Stimulated activated naive CD8-positive, alpha-beta T cell treated with anti-CD3 and anti-CD28 coated beads, Interleukin-15, Interleukin-2, amounts not matched to agents 100 U/mL and 50 U/mL, for 24 hours (primary cell): Measurements from ENCODE around the gene KIRREL1.

Experiments used
- ATAC-seq: fragments of 150-1000 bp; cut with Tn5 transposase; one replicate; pipeline ENCODE4 v1.10.0; 2021
- DNase-seq: peaks from one replicate; pipeline ENCODE4 v3.0.0; 2021

Gene KIRREL1

GRCh38 chr1:157993147-157993917 lies at the start of gene KIRREL1:
TSS of gene KIRREL1 (plus strand) at chr1:157993645. CDS start at chr1:157993677, 32 bp downstream.
- no peak for ATAC-seq

GRCh38 chr1:157944663-157945280 lies 48.7 kb upstream of the KIRREL1 start:
- ATAC-seq (no peak), DNase-seq (no peak)

More at GRCh38 chr1:157993147-157993917, at the start of gene KIRREL1:
- DNase-seq: no peak

DNA sequence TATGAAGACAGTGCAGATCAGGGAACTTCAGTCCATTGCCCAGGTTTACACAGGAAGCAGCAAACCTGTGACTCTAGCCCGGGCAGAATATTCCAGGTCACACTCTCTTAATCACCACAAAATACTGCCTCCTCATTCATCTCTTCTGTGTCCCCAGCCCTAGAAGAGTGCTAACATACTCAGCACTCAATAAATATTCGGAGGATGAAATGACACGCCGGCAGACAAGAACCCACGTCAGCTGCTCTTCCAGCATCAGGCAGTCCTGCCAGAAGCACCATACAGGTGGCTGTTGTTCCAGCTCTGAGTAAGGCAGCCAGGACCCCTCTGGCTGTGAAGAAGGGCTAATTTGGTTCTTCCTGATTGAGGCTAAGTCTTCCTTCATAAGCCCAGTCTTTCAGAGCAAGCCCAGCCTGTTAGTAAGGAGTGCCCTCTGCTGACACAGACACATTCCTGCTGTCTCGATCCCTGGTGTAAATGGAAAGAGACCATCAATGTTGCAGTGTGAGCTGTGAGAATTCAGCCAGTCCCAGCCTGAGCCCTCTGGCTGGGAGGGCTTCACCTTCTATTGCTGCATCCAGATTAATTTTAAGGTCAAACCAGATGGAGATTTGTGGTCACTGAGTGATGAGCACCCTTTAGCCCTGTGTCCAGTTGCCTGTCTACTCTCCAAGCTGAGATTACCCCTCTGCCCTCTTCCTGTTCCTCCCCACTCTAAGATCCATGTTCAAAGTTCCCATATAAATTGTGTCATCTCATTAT lies 45.0 kb upstream of the KIRREL1 start:
- no peak for ATAC-seq
- DNase-seq: no peak

DNA sequence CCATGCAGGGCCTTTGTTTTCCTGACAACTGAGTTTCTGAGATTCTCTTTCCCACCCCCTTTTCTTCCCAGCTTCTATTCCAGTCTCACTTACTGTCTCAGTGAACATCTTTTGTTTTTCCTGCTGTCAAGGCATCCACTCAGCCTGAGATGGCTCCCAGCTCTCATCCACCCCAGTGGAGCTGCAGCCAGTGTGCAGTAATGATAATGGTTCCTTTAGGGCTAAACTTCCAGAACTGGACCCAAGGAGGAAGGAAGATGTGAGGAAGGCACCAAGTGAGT lies 44.4 kb upstream of the KIRREL1 start:
- ATAC-seq (no peak), DNase-seq (no peak)

DNA sequence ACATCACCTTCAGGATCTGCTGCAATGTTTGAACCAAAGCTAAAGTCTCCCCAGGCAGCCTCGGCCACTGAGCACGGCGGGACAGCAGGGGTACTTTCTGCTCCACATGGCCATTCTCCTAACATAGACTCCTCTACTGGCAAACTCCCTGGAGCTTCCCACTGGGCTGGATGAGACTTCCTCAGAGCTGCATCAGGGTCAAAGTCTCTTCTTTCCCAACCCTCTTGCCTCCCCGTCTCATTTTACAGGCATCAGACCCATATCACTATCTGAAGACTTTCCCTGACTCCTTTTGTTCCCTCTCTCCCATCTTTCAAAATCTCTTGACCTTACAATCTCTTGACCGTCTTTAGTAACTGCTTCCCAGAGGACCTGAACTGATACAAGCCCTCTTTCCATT lies 42.2 kb upstream of the KIRREL1 start:
- DNase-seq (no peak), ATAC-seq (no peak)

GRCh38 chr1:157952601-157953000 lies 40.8 kb upstream of the KIRREL1 start:
- ATAC-seq (no peak), DNase-seq (no peak)

DNA sequence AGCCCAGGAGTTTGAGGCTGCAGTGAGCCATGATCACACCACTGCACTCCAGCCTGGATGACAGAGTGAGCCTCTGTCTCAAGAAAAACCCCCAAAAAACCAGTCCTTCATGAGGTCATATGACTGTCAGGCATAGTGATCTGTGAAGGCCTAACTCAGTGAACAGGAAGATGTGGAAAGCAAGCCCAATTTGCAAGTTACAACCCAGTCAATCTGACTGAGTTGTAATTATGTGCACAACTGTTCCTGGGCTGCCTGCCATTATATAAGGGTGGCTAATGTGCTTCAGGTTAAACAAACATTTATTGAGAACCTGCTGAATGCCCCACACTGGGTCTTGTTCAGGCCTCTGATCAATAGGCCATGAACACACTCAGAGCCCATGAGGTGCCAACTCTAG lies 38.2 kb upstream of the KIRREL1 start:
- no peak for ATAC-seq
- DNase-seq: no peak

DNA sequence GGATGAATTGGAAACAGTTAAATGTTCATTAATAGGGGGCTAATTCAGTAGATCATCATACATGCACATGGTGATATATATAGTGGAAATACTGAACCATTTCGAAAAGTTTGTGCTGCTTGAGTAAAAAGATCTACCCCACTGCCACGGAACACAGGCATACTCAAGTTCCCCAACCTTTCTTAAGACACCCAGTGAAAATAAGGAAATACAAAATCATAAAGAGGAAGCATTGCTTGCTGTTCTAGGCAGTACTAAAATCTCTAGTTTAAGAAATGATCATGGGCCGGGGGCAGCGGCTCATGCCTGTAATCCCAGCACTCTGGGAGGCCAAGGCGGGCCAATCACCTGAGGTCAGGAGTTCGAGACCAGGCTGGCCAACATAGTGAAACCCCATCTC lies 37.6 kb upstream of the KIRREL1 start:
- ATAC-seq (no peak), DNase-seq (no peak)

- DNase-seq: no peak
- ATAC-seq: no peak
Observed at GRCh38 chr1:157956732-157957131, 36.7 kb upstream of the KIRREL1 start.

- no peak for DNase-seq
Observed at GRCh38 chr1:157958263-157958662, 35.2 kb upstream of the KIRREL1 start.

GRCh38 chr1:157959750-157960149 lies 33.7 kb upstream of the KIRREL1 start:
- DNase-seq (no peak), ATAC-seq (no peak)

More at GRCh38 chr1:157958263-157958662, 35.2 kb upstream of the KIRREL1 start:
- no peak for ATAC-seq

GRCh38 chr1:157960773-157961172 lies 32.7 kb upstream of the KIRREL1 start:
- DNase-seq (no peak), ATAC-seq (no peak)

DNA sequence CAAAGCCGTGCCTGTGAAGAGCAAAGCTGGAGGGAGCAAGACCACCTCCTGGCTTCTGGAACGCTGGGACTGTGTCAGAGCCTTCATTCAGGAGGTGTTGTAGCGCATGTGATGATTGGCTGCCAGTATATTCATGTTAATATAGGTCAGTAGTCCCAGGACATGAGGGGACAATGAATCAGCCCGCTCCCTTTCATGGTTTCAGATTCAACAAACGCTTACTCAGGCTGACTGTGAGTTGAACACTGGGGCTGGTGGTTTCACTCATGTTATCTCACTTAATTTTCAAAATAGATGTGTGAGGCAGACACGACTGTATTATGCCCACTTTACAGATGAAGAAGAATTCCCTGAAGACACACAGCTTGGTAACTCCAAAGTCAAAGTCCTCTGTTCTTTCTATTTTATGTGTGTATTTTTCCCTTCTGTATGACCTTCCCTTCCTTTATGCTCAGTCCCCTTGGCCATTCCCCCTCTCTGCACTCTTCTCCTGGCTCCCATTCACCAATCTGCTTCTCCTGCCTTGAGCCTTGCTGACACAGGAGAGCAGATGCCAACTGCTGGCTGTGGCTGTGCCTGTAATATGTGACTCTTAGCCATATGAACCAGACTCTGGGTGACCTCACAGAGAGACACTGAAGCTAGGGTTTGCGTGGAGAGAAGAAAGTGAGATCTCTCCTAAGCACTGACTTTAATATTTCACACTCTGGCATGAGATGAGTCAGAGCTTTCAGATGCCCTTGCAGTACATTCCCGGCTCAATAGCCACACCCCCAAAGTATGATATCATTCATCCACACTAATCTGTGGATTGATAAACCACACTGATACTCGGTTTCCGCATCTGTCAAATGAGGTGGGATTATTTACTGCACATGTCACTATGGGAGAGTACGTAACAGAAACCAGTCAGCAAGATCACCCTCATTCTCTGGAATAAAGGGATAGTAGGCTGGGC lies 31.4 kb upstream of the KIRREL1 start:
- no peak for DNase-seq
- ATAC-seq: peak; percentile 61

DNA sequence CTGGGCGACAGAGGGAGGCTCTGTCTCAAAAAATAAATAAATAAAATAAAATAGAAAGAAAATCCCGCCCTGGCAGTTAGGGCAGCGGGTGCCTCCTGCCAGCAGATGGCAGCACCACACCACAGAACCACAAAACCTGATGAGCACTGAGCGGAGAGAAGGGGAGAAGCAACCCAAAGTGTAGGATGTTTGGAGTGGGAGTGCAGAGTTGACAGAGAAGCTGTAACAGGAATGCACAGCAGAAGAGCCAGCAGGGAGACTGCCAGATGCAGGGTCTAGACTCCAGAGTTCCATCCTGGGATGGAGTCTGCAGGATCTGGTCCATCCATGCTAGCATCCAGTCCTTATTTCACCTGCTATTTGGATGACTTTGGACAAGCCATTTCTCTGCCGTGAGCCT lies 29.7 kb upstream of the KIRREL1 start:
- DNase-seq (peak; percentile 63), ATAC-seq (peak; percentile 44)

- no peak for DNase-seq
- no peak for ATAC-seq
Observed at GRCh38 chr1:157965584-157965983, 27.9 kb upstream of the KIRREL1 start.

GRCh38 chr1:157966031-157966537 lies 27.4 kb upstream of the KIRREL1 start:
- no peak for ATAC-seq
- no peak for DNase-seq

DNA sequence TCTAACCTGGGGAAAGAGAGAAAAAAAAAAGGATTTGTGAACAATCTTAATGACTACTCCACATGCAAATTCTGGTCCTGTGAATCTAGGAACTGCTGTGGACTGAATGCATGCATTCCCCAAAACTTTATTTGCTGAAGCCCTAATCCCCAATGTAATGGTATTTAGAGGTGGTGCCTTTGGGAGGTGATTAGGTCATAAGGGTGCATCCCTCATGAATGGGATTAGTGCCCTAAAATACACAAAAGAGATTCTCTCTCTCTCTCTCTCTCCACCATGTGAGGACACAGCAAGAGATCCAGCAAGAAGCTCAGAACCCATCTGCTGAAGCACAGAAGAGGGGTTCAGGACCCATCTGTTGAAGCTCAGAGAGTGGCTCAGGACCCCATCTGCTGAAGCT lies 26.2 kb upstream of the KIRREL1 start:
- ATAC-seq (no peak), DNase-seq (no peak)

GRCh38 chr1:157968508-157968907 lies 24.9 kb upstream of the KIRREL1 start:
- ATAC-seq (no peak), DNase-seq (no peak)

DNA sequence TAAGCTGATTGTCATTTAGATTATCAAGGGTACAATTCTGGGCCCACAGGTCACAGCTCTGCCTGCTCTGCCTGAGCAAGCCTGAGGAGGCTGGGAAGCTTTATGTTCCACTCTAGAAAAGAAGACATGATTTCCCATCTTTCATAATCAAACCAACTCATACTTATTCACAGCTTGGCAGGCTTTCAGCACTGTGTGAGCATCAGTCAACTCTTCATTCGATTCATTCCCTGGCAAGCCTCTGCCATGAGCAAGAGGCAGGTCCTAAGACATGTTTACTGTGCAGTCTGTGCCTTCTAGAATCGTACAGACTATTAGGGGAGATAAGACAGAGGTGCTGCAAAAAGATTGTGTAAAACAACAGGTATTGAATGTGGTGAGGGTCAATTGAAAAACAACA lies 24.5 kb upstream of the KIRREL1 start:
- no peak for ATAC-seq
- DNase-seq: no peak

DNA sequence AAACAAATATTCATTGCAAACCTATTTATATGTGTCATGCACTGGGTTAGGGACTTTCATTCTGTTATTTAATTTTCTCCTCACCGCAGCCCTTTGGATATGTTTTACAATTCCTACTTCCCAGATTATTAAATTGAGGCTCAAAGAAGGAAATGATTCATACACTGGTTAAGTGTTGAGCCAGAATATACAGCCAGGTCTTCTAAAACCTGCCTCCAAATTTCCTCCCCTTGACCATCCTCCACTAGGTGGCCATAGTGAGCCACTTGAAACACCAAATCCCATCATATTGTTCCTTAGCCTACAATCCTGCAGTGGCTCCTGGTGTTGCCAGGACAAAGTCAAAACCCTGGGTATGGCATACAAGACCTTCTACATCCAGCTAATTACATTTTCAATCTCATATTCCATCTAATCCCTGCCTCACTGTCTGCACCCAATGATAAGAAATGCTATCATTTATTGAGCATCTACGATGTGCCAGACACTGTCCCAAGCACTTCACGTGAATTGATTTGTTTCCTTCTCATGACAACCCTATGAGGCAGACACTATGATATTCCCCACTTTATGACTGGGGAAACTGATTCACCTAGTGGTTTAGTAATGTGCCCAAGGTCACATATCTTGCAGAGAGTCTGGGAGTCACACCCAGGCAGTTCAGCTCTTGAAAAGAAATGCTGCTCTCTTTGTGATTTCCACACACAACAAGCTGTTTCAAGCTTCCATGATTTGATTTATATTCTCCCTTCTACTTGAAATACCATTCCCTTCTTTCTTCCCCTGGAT lies 23.6 kb upstream of the KIRREL1 start:
- DNase-seq (no peak), ATAC-seq (no peak)

DNA sequence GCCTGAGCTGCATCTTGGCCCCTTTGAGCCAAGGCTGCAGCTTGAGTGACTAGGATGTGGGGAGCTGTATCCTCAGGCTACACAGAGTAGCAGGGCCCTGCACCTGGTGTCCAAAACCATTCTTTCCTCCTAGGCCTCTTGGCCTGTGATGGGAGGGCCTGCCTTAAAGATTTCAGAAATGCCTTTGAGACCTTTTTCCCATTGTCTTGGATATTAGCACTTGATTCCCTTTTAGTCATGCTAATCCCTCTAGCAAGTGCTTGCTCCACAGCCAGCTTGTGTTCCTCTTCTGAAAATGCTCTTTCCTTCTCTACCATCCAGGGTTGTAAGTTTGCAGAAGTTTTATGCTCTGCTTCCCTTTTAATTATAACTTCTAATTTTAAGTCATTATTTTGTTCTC lies 21.7 kb upstream of the KIRREL1 start:
- ATAC-seq: no peak
- no peak for DNase-seq
